GM18909 (cell line): ENCODE measurements around the gene ATXN1.
"Not testable (repeated sequence)": the region's sequence is repeated elsewhere in the genome, so short reads cannot be mapped to it uniquely, and the experiment has no call there.

Experiments used
- ATAC-seq: cut with Tn5 transposase; IDR thresholded peaks from one replicate; pipeline ENCODE4 v1.9.1; 2021; ENCODE audit warnings: mild to moderate bottlenecking; ENCODE audit not compliant: unreplicated experiment, poor library complexity

The ATXN1 gene

DNA sequence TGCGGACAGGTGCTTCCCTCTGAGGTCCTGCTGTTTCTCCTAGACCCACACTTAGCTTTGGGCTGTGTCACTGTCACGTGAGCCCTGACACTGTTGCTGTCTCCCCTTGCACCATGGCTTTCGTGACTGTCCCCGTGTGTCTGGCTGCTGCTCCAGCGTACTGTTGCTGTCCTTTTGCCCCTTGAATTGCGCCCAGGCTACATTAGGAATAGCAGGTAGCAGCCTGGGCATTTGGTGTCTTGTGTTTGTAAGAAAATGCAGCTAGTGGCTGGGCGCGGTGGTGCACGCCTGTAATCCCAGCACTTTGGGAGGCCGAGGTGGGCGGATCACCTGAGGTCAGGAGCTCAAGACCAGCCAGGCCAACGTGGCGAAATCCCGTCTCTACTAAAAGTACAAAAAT, 476.8 kb downstream of the ATXN1 start:
- no peak for ATAC-seq

- no peak for ATAC-seq
Measured at GRCh38 chr6:16282370-16282769, 478.9 kb downstream of the ATXN1 start.

- ATAC-seq = no peak
Measured at GRCh38 chr6:16279243-16279642, 482.0 kb downstream of the ATXN1 start.

DNA sequence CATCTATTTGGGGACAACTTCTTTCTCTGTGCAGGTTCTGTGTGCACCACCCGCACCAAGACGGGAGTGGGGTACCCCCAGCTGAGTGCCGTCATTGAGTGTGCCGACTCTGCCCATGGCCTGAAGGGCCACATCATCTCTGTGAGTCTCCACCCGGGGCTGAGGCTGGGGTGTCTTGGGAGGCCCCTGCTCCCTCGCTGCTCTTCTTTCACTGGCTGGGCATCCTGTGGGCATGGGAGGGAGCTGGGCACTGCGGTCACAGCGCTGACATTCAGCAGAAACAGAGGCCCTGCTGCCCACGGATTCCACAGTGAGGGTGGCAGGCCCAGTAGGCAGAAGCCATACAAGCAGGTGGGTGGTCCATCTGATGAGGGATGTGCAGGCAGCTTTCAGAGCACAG, 482.5 kb downstream of the ATXN1 start:
- no peak for ATAC-seq

- no peak for ATAC-seq
Measured at GRCh38 chr6:16278048-16278724, 483.1 kb downstream of the ATXN1 start.

DNA sequence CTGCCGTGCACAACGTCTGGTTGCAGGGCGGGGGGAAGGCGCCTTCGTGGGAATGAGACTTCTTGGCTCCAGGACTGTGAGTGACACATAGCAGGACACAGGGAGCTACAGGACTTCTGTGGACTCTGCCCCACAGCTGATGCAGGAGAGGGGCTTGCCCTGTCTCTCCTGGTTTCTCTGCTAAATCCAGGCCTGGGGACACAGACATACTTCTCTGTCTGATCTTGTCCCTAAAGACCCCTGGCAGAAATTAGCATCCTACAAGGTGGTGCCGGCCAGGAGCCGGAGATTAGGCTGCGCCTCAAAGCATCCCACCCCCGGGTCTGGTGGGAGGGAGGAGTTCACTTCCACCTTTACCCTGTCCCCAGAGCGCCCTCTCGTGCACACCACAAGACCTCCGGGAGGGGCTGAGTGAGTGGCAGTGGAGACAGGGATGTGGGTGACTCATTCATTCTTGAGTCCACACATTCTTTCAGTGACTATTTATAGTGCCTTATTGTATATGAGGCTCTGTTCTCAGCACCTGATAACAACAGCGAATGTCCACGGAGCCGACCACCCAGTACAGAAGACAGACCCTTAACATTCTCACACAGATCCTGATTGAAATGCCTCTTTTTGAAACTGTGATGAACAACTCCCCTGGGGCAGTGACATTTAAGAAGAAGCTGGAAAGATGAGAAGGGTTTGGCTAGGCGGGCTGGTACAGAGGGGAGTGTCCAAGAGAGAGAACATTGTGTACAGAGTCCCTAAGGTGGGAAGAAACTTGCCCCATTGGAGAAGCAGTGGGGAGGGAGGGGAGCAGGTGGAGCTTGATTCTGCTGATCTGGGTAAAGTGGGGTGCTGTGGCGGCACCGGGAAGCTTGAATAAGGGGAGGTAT, 483.9 kb downstream of the ATXN1 start:
- ATAC-seq = peak; percentile 46

DNA sequence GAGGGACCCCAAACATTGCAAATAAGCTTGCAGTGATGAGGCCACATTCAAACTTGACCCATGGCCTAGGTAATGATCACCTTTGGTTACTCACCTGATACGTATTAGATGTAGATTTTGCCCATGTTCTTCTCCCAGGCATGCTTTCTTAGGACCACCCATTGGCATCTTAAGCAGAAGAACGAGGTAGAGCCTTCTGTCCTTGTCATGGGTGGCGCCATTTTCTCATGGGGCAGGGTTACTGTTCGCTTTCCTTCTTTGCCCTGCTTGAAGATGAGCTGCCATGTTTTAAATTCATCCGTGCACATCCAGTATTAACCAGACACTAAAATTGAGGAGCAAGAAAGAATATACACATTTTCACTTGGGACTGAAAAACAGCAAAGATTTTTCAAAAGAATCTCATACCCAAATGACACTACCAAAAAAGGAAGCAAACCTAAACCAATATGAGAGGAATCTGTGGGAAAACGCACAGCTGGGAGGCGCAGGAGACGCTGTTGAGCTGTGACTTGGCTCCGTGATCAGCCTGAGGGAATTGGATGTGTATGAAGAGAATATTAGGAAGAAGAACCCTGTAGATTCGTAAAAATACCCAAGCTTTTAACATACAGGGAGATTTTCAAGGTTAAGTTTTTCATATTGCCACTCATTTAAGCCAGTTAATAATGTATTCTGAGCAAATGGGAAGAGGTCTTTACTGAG, 486.2 kb downstream of the ATXN1 start:
- ATAC-seq = no peak

- no peak for ATAC-seq
Measured at GRCh38 chr6:16274483-16274882, 486.8 kb downstream of the ATXN1 start.

DNA sequence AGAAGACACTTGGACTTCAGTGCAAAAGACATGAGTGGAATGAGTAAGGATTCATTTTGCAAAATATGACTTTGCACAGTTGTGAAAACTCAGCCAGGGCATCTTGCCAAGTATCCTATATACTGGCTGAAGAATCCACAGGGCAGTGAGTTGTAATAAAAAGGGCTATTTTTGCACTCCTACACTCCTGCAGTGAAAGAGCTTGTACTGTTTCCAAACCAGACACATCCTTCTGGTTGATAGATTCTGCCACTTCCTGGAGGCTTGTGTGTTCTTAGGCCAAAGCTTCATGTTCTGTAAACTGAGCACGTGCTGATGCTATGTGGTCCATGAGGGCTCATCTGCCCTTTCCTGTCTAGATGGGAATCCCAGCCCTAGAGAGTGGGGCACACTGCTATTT, 488.0 kb downstream of the ATXN1 start:
- ATAC-seq = no peak

- ATAC-seq = no peak
Measured at GRCh38 chr6:16272201-16272600, 489.1 kb downstream of the ATXN1 start.

- ATAC-seq = no peak
Measured at GRCh38 chr6:16271428-16271827, 489.8 kb downstream of the ATXN1 start.

GRCh38 chr6:16270178-16270794, 491.0 kb downstream of the ATXN1 start:
- no peak for ATAC-seq

DNA sequence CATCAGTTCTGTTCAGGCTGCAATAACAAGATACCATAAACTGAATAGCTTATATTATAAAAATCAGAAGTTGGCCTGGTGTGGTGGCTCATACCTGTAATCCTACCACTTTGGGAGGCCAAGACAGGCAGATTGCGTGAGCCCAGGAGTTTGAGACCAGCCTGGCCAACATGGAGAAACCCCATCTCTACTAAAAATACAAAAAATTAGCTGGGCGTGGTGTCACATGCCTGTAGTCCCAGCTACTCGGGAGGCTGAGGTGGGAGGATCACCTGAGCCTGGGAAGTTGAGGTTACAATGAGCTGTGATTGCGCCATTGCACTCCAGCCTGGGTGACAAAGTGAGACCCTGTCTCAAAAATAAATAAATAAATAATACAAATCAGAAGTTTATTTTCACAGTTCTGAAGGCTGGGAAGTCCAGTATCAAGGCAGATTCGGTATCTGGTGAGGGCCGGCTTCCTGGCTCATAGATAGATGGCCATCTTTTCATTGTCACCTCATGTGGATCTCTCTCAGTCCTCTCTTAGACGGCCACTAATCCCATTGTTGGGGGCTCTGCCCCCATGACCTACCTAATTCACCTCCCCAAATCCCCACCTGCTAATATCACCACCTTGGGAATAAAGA, 491.7 kb downstream of the ATXN1 start:
- ATAC-seq = not testable (repeated sequence)

- ATAC-seq = no peak
Measured at GRCh38 chr6:16267428-16268263, 493.6 kb downstream of the ATXN1 start.

GRCh38 chr6:16265351-16266341, 495.6 kb downstream of the ATXN1 start:
- no peak for ATAC-seq

DNA sequence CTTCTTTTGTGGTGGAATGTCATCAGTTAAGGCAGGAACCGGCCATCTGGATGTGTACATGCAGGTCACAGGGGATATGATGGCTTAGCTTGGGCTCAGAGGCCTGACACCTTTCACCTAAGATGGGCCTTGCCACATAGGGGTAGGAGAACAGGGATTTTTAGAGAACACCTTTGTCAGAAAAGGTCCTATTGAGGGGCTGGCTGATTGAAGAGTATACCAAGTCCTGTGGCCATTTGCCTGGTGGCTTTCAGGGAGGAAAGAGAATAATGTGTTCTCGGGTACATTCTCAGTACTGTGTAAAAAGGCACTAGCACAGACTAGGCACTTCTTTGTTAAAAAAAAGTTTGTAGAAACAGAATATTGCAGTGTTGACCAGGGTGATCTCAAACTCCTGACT, 496.5 kb downstream of the ATXN1 start:
- no peak for ATAC-seq

GRCh38 chr6:16263464-16264099, 497.7 kb downstream of the ATXN1 start:
- not testable (repeated sequence) for ATAC-seq

DNA sequence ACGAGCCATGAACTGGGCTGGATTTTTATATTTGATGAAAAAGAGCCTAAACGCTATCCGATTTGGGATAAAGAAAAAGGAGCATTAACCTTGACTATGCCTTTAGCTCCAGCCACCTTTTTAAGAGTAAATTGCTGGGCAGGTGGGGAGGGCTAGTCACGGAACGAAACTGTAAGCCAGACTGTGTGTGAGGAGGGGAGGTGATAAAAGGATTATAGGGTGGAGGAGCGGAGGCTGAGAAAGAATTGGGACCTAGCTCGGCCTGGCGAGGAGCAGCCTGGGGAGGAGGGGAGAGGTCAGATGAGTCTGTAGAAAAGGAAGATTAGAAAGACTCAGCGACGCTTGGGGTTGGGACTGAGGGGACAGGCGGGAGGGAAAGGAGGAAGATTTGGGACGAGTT, 498.5 kb downstream of the ATXN1 start:
- ATAC-seq = not testable (repeated sequence)
